ENCODE data around the gene DENND1A. TPM values are rescaled to one million over a fixed set of nuclear protein-coding genes. Genes with fewer than 3 reads are reported as not detected.
A peak's percentile ranks its signal among the peaks of the same experiment; 100 is the strongest.

Gene DENND1A
- total and polyA plus RNA-seq, 12 donors = 7.3 to 36.7 (median 19.6) TPM

GRCh38 chr9:123517512-123517911 is 412.4 kb downstream of the DENND1A start:
- no peaks in the 10 kb centered on the region for H3K4me1 ChIP-seq (replicated peaks in 1 of 2)
- no peaks in the 10 kb centered on the region for H3K27me3 ChIP-seq

GRCh38 chr9:123514766-123515165 is 415.2 kb downstream of the DENND1A start:
- no peak for DNase-seq
- TF ChIP-seq POLR2A (IDR thresholded peaks at IDR 0.05) (no peak), CTCF (IDR thresholded peaks at IDR 0.05) (no peak)
- no peaks in the 10 kb centered on the region for H3K9me3 ChIP-seq (replicated peaks in 1 of 3)
- no peak overlapping the region for H3K4me3 ChIP-seq
- intact Hi-C loops (cut with DNase I) = no loop called here
- WGBS, 4 donors = 81 to 88% (median 87%) methylated on average over 4 of the region's 4 CpGs
- no peaks in the 10 kb centered on the region for H3K27me3 ChIP-seq
- H3K36me3 ChIP-seq (replicated peaks in 1 of 2) = no peaks in the 10 kb centered on the region
- H3K27ac ChIP-seq = no peak overlapping the region
- H3K4me1 ChIP-seq (replicated peaks in 1 of 2) = no peaks in the 10 kb centered on the region

More at GRCh38 chr9:123517512-123517911, 412.4 kb downstream of the DENND1A start:
- Histone ChIP-seq H3K9me3 (replicated peaks in 1 of 3) (no peaks in the 10 kb centered on the region), H3K4me3 (no peak overlapping the region), H3K27ac (no peak overlapping the region), H3K36me3 (replicated peaks in 1 of 2) (no peaks in the 10 kb centered on the region)
- 93 to 97% (median 96%) methylated on average over 4 of the region's 4 CpGs for WGBS, 4 donors
- TF ChIP-seq POLR2A (IDR thresholded peaks at IDR 0.05) = no peak
- no peak for TF ChIP-seq CTCF (IDR thresholded peaks at IDR 0.05)
- no peak for DNase-seq
- intact Hi-C loops (cut with DNase I) = no loop called here

- DNase-seq = no peak
- H3K4me3 ChIP-seq = no peak overlapping the region
- intact Hi-C loops (cut with DNase I) = no loop called here
- no peaks in the 10 kb centered on the region for H3K36me3 ChIP-seq (replicated peaks in 1 of 2)
- no peaks in the 10 kb centered on the region for H3K4me1 ChIP-seq (replicated peaks in 1 of 2)
- TF ChIP-seq CTCF (IDR thresholded peaks at IDR 0.05) = no peak
- no peak overlapping the region for H3K27ac ChIP-seq
- no peaks in the 10 kb centered on the region for H3K27me3 ChIP-seq
- no peaks in the 10 kb centered on the region for H3K9me3 ChIP-seq (replicated peaks in 1 of 3)
- 94 to 100% (median 99%) methylated on average over 2 of the region's 2 CpGs for WGBS, 4 donors
These were observed 416.4 kb downstream of the DENND1A start for GRCh38 chr9:123513554-123513953.

- peak in 1 of 7 donors; percentile 48 for DNase-seq
- Histone ChIP-seq H3K27me3 (no peaks in the 10 kb centered on the region), H3K27ac (no peak overlapping the region), H3K9me3 (replicated peaks in 1 of 3) (no peaks in the 10 kb centered on the region), H3K4me3 (no peak overlapping the region), H3K4me1 (replicated peaks in 1 of 2) (no peaks in the 10 kb centered on the region), H3K36me3 (replicated peaks in 1 of 2) (no peaks in the 10 kb centered on the region)
- intact Hi-C loops (cut with DNase I) = no loop called here
- 86 to 93% (median 90%) methylated on average over 13 to 15 of the region's 15 CpGs for WGBS, 4 donors
- TF ChIP-seq POLR2A (IDR thresholded peaks at IDR 0.05) = no peak
- TF ChIP-seq CTCF (IDR thresholded peaks at IDR 0.05) = no peak
These were observed 418.3 kb downstream of the DENND1A start for GRCh38 chr9:123511326-123512277.

Measured in adrenal gland (tissue), 12 donors.